HG03280 (cell line): Measurements from ENCODE around the gene DSTYK.
A peak's percentile ranks its signal among the peaks of the same experiment; 100 is the strongest.
"Not testable (repeated sequence)": the region's sequence is repeated elsewhere in the genome, so short reads cannot be mapped to it uniquely, and the experiment has no call there.

ENCODE experiments used
- ATAC-seq: cut with Tn5 transposase; IDR thresholded peaks from one replicate; pipeline ENCODE4 v1.9.1; 2021; ENCODE audit warnings: mild to moderate bottlenecking, moderate library complexity; ENCODE audit not compliant: unreplicated experiment

The DSTYK gene

GRCh38 chr1:205217418-205217817 lies 5.9 kb upstream of the DSTYK start:
- no peak for ATAC-seq

- no peak for ATAC-seq
Observed at GRCh38 chr1:205216588-205216987, 5.1 kb upstream of the DSTYK start.

- ATAC-seq: no peak
Observed at GRCh38 chr1:205214756-205215155, 3.3 kb upstream of the DSTYK start.

GRCh38 chr1:205211839-205212536 lies 486 bp upstream of the DSTYK start:
- peak; percentile 38 for ATAC-seq

GRCh38 chr1:205210756-205211168 lies 740 bp downstream of the DSTYK start:
- ATAC-seq: peak; percentile 18

GRCh38 chr1:205208811-205209210 lies 2.7 kb downstream of the DSTYK start:
- ATAC-seq: no peak

GRCh38 chr1:205205055-205205454 lies 6.4 kb downstream of the DSTYK start:
- ATAC-seq: no peak

GRCh38 chr1:205204552-205204951 lies 7.0 kb downstream of the DSTYK start:
- ATAC-seq: no peak

- ATAC-seq: no peak
Observed at GRCh38 chr1:205199931-205200299, 11.6 kb downstream of the DSTYK start.

GRCh38 chr1:205199090-205199930 lies 12.2 kb downstream of the DSTYK start:
- no peak for ATAC-seq

GRCh38 chr1:205192287-205192686 lies 19.2 kb downstream of the DSTYK start:
- ATAC-seq: no peak

- no peak for ATAC-seq
Observed at GRCh38 chr1:205191622-205192021, 19.9 kb downstream of the DSTYK start.

GRCh38 chr1:205190845-205191577 lies 20.5 kb downstream of the DSTYK start:
- no peak for ATAC-seq

GRCh38 chr1:205189131-205189530 lies 22.4 kb downstream of the DSTYK start:
- ATAC-seq: no peak

GRCh38 chr1:205188596-205188995 lies 22.9 kb downstream of the DSTYK start:
- no peak for ATAC-seq

- ATAC-seq: no peak
Observed at GRCh38 chr1:205188098-205188497, 23.4 kb downstream of the DSTYK start.

- no peak for ATAC-seq
Observed at GRCh38 chr1:205187420-205187819, 24.1 kb downstream of the DSTYK start.

GRCh38 chr1:205186191-205186590 lies 25.3 kb downstream of the DSTYK start:
- ATAC-seq: no peak

GRCh38 chr1:205183676-205184335 lies 27.7 kb downstream of the DSTYK start:
- ATAC-seq: no peak

GRCh38 chr1:205182930-205183329 lies 28.6 kb downstream of the DSTYK start:
- no peak for ATAC-seq

- ATAC-seq: not testable (repeated sequence)
Observed at GRCh38 chr1:205180331-205180730, 31.2 kb downstream of the DSTYK start.
